ENCODE results near the gene GNG2. TPM values are rescaled to one million over a fixed set of nuclear protein-coding genes. Genes with fewer than 3 reads are reported as not detected.

Gene GNG2
- total RNA-seq, 1 experiment from 2014 or later = 18.9 TPM

- H3K9me3 ChIP-seq (ENCODE audit: low read depth, low read length, poor library complexity, severe bottlenecking) = no peaks in the 10 kb centered on the region
- no peaks in the 10 kb centered on the region for H3K27me3 ChIP-seq (replicated peaks; ENCODE audit: insufficient read depth, low read depth, low read length, poor library complexity)
- no peak overlapping the region for H3K4me3 ChIP-seq (ENCODE audit: low read depth, low read length, poor library complexity, severe bottlenecking)
- TF ChIP-seq CTCF (conservative IDR thresholded peaks at IDR 0.05; ENCODE audit: low read depth, low read length) = no peak
- no peak for TF ChIP-seq EZH2 (IDR thresholded peaks at IDR 0.05; ENCODE audit: borderline replicate concordance, low read depth, low read length, poor library complexity, severe bottlenecking)
- ChIA-PET POLR2A (ENCODE audit: low non-redundant PET) (no interaction called here), CTCF (no interaction called here)
- peaks cover 7% of the 10 kb centered on the region for H3K4me1 ChIP-seq (ENCODE audit: insufficient read depth, low read length, poor library complexity, severe bottlenecking)
- intact Hi-C loops (cut with micrococcal nuclease; ENCODE audit: unreplicated experiment) = no loop called here
- no peak for DNase-seq (ENCODE audit: low spot score)
- no TSS peak for BruUV-seq (replicated peaks)
- no peaks in the 10 kb centered on the region for H3K36me3 ChIP-seq (ENCODE audit: insufficient read depth, low read length, poor library complexity, severe bottlenecking)
- H3K27ac ChIP-seq (ENCODE audit: low read depth, low read length, poor library complexity, severe bottlenecking) = no peak overlapping the region
These were observed 16.1 kb upstream of the GNG2 start for GRCh38 chr14:51844081-51844881.

GRCh38 chr14:51845811-51846210, 14.6 kb upstream of the GNG2 start:
- H3K9me3 ChIP-seq (ENCODE audit: low read depth, low read length, poor library complexity, severe bottlenecking) = no peaks in the 10 kb centered on the region
- no peak overlapping the region for H3K27ac ChIP-seq (ENCODE audit: low read depth, low read length, poor library complexity, severe bottlenecking)
- no TSS peak for BruUV-seq (replicated peaks)
- no peak for TF ChIP-seq CTCF (conservative IDR thresholded peaks at IDR 0.05; ENCODE audit: low read depth, low read length)
- no peak for TF ChIP-seq EZH2 (IDR thresholded peaks at IDR 0.05; ENCODE audit: borderline replicate concordance, low read depth, low read length, poor library complexity, severe bottlenecking)
- intact Hi-C loops (cut with micrococcal nuclease; ENCODE audit: unreplicated experiment) = no loop called here
- POLR2A ChIA-PET (ENCODE audit: low non-redundant PET) = no interaction called here
- peaks cover 7% of the 10 kb centered on the region for H3K4me1 ChIP-seq (ENCODE audit: insufficient read depth, low read length, poor library complexity, severe bottlenecking)
- no peaks in the 10 kb centered on the region for H3K36me3 ChIP-seq (ENCODE audit: insufficient read depth, low read length, poor library complexity, severe bottlenecking)
- H3K27me3 ChIP-seq (replicated peaks; ENCODE audit: insufficient read depth, low read depth, low read length, poor library complexity) = no peaks in the 10 kb centered on the region
- CTCF ChIA-PET = no interaction called here
- DNase-seq (ENCODE audit: low spot score) = no peak
- H3K4me3 ChIP-seq (ENCODE audit: low read depth, low read length, poor library complexity, severe bottlenecking) = no peak overlapping the region

- CTCF ChIA-PET = no interaction called here
- Histone ChIP-seq H3K36me3 (ENCODE audit: insufficient read depth, low read length, poor library complexity, severe bottlenecking) (no peaks in the 10 kb centered on the region), H3K27me3 (replicated peaks; ENCODE audit: insufficient read depth, low read depth, low read length, poor library complexity) (no peaks in the 10 kb centered on the region), H3K9me3 (ENCODE audit: low read depth, low read length, poor library complexity, severe bottlenecking) (no peaks in the 10 kb centered on the region), H3K4me3 (ENCODE audit: low read depth, low read length, poor library complexity, severe bottlenecking) (no peak overlapping the region), H3K4me1 (ENCODE audit: insufficient read depth, low read length, poor library complexity, severe bottlenecking) (peaks cover 7% of the 10 kb centered on the region), H3K27ac (ENCODE audit: low read depth, low read length, poor library complexity, severe bottlenecking) (no peak overlapping the region)
- DNase-seq (ENCODE audit: low spot score) = peak; percentile 36
- no TSS peak for BruUV-seq (replicated peaks)
- intact Hi-C loops (cut with micrococcal nuclease; ENCODE audit: unreplicated experiment) = no loop called here
- POLR2A ChIA-PET (ENCODE audit: low non-redundant PET) = no interaction called here
- TF ChIP-seq CTCF (conservative IDR thresholded peaks at IDR 0.05; ENCODE audit: low read depth, low read length) = no peak
- TF ChIP-seq EZH2 (IDR thresholded peaks at IDR 0.05; ENCODE audit: borderline replicate concordance, low read depth, low read length, poor library complexity, severe bottlenecking) = no peak
These were observed 13.6 kb upstream of the GNG2 start for GRCh38 chr14:51846631-51847488.
